HFFc6 (cell line): ENCODE measurements around the gene ATP6AP2. TPM values are rescaled to one million over a fixed set of nuclear protein-coding genes. Genes with fewer than 3 reads are reported as not detected.
"Not testable (repeated sequence)": the region's sequence is repeated elsewhere in the genome, so short reads cannot be mapped to it uniquely, and the experiment has no call there.

Source experiments
- DNase-seq: peaks from one replicate; pipeline ENCODE4 v3.0.0-alpha.2; 2018
- H3K27ac Mint-ChIP-seq: 2 replicates; pipeline ENCODE4 v1.8.0; 2020; ENCODE audit warnings: mild to moderate bottlenecking, mixed read lengths
- H3K27me3 Mint-ChIP-seq: 2 replicates; pipeline ENCODE4 v1.8.0; 2021; ENCODE audit warnings: mild to moderate bottlenecking, moderate library complexity, mixed read lengths; ENCODE audit not compliant: insufficient read depth
- H3K36me3 Mint-ChIP-seq: 2 replicates; pipeline ENCODE4 v1.8.0; 2021; ENCODE audit warnings: low read depth, mixed read lengths
- H3K4me1 Mint-ChIP-seq: 2 replicates; pipeline ENCODE4 v1.8.0; 2020; ENCODE audit warnings: low read depth, mixed read lengths
- H3K4me3 Mint-ChIP-seq: 2 replicates; pipeline ENCODE4 v1.8.0; 2020; ENCODE audit warnings: mild to moderate bottlenecking, moderate library complexity, mixed read lengths
- H3K9me3 Mint-ChIP-seq: 2 replicates; pipeline ENCODE4 v1.8.0; 2020; ENCODE audit warnings: mild to moderate bottlenecking, mixed read lengths
- total RNA-seq, 6 experiments: library from RNA; stranded (reverse); fragmentation: NEBNext Ultra II Directional; extraction: Animal tissue kit (Norgen Biotek cat#: 25700); gene quantifications; 2 replicates in 1 of 6; 3 replicates in 5 of 6; pipeline ENCODE4 v1.2.3, GENCODE V29; 2021
- TF ChIP-seq, protein P1 (sequence below): fragments of 200-600 bp; sonication (generic); IDR thresholded peaks from 2 replicates; pipeline ENCODE4 v1.5.0; 2021; ENCODE audit warnings: antibody characterized with exemption, mild to moderate bottlenecking

The ATP6AP2 gene
- total RNA-seq, 6 experiments from 2014 or later, result 112 to 143 (median 123) TPM

DNA sequence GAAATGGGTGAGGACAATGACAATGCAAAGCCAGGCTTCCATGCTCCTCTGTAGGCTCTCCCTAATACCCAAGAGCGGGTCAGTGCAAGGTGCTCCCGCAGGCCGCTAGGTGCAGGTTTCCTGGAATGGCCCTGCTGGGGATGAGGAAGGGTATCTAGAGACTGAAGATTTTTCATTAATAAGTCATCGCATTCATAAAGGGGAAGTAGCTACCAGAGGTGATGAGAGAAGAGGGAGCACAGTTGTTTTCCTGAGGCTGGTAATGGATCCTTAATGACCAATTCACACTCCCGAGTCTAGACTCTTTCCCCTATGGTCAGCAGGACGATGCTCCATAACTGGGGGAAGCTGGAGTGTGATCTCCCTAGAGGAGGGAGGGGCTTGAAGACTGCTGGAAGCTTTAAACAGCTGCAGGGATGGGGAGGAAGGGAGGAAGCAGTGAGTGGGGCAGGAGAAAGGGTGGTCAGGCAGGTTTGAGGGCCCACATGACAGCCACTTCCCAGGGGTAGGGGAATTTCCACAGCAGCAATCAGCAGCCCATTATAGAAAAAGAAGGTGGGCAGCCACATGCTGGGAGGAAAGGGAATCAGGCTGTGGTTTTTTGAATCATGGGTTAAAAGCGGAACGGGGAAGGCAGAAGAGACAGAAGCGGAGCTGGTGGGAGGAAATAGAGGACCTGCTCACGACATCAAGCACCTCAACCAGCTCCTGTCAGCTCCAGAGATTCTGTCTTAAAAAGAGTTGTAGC, 10.2 kb upstream of the ATP6AP2 start:
- no peak for DNase-seq
- no peaks in the 10 kb centered on the region for H3K9me3 Mint-ChIP-seq
- TF ChIP-seq, protein P1, sequence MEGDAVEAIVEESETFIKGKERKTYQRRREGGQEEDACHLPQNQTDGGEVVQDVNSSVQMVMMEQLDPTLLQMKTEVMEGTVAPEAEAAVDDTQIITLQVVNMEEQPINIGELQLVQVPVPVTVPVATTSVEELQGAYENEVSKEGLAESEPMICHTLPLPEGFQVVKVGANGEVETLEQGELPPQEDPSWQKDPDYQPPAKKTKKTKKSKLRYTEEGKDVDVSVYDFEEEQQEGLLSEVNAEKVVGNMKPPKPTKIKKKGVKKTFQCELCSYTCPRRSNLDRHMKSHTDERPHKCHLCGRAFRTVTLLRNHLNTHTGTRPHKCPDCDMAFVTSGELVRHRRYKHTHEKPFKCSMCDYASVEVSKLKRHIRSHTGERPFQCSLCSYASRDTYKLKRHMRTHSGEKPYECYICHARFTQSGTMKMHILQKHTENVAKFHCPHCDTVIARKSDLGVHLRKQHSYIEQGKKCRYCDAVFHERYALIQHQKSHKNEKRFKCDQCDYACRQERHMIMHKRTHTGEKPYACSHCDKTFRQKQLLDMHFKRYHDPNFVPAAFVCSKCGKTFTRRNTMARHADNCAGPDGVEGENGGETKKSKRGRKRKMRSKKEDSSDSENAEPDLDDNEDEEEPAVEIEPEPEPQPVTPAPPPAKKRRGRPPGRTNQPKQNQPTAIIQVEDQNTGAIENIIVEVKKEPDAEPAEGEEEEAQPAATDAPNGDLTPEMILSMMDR, result no peak
- H3K27me3 Mint-ChIP-seq, result peaks cover 9% of the 10 kb centered on the region
- H3K27ac Mint-ChIP-seq, result no peak overlapping the region
- H3K4me1 Mint-ChIP-seq, result peaks cover 5% of the 10 kb centered on the region; the same call in 1 of the 2 replicates
- no peak overlapping the region for H3K4me3 Mint-ChIP-seq
- H3K36me3 Mint-ChIP-seq, result no peaks in the 10 kb centered on the region

DNA sequence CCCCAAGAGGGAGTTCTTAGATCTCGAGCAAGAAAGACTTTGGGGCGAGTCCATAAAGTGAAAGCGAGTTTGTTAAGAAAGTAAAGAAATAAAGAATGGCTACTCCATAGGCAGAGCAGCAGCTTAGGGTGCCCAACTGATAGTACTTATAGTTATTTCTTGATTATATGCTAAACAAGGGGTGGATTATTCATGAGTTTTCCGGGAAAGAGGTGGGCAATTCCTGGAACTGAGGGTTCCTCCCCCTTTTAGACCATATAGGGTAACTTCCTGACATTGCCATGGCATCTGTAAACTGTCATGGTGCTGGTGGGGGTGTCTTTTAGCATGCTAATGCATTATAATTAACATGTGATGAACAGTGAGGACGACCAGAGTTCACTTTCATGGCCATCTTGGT, 9.6 kb upstream of the ATP6AP2 start:
- not testable (repeated sequence) for H3K27ac Mint-ChIP-seq, H3K4me1 Mint-ChIP-seq, H3K4me3 Mint-ChIP-seq, H3K9me3 Mint-ChIP-seq, H3K36me3 Mint-ChIP-seq, DNase-seq, H3K27me3 Mint-ChIP-seq

DNA sequence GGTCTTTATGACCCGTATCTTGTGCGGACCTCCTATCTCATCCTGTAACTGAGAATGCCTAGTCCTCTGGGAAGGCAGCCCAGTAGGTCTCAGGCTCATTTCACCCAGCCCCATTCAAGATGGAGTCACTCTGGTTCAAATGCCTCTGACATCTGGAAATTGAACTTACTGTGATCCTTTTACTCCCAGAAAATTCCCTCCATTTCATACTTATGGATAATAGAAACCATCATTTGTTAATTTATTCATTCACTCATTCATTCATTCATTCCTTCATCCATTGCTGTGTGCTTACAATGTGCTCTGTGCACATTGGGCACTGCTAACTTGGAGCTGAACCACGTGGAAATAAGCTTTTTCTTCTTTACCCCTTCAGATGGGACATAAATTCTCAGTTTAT, 9.2 kb upstream of the ATP6AP2 start:
- Mint-ChIP-seq H3K4me1 (peaks cover 6% of the 10 kb centered on the region; the same call in 1 of the 2 replicates), H3K27ac (no peak overlapping the region), H3K27me3 (peaks cover 9% of the 10 kb centered on the region), H3K4me3 (no peak overlapping the region), H3K9me3 (no peaks in the 10 kb centered on the region), H3K36me3 (no peaks in the 10 kb centered on the region)
- TF ChIP-seq, protein P1, result no peak
- DNase-seq, result no peak

DNA sequence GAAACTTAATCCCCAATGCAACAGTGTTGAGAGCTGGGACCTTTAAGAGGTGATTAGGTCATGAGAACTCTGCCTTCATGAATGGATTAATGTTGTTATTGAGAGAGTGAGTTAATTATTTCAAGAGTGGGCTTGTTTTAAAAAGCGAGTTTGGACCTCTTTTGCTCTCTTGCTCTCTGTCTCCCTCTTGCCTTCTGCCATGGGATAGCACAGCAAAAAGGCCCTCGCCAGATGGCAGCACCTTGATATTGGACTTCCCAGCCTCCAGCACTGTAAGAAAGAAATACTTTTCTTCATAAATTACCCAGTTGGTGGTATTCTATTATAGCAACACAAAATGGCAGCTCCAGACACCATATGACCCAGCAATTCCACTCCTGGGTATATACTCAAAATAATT, 7.0 kb upstream of the ATP6AP2 start:
- no peak for DNase-seq
- no peaks in the 10 kb centered on the region for H3K9me3 Mint-ChIP-seq
- H3K4me1 Mint-ChIP-seq, result peaks cover 6% of the 10 kb centered on the region; the same call in 1 of the 2 replicates
- no peak overlapping the region for H3K27ac Mint-ChIP-seq
- H3K36me3 Mint-ChIP-seq, result no peaks in the 10 kb centered on the region
- H3K27me3 Mint-ChIP-seq, result peaks cover 9% of the 10 kb centered on the region
- TF ChIP-seq, protein P1, result peak; percentile 60
- no peak overlapping the region for H3K4me3 Mint-ChIP-seq

DNA sequence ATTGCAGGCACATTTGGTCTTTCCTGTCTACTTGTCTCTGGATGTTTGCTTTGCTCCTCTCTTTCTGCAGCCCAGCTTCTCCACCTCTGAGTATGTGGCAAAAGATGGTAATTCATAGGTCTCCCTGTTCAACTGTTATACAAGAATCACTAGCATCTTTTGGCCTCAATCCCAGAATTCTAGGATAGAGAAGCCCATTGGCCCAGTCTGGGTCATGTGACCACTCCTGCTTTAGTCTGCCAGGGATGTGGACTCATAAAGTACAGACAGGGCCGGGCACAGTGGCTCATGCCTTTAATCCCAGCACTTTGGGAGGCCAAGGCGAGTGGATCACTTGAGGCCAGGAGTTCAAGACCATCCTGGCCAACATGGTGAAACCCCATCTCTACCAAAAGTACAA, 5.4 kb upstream of the ATP6AP2 start:
- not testable (repeated sequence) for H3K27ac Mint-ChIP-seq, H3K27me3 Mint-ChIP-seq, H3K4me3 Mint-ChIP-seq, H3K36me3 Mint-ChIP-seq, H3K9me3 Mint-ChIP-seq
- DNase-seq, result peak; percentile 77
- H3K4me1 Mint-ChIP-seq, result peaks cover 10% of the 10 kb centered on the region; the same call in 1 of the 2 replicates

DNA sequence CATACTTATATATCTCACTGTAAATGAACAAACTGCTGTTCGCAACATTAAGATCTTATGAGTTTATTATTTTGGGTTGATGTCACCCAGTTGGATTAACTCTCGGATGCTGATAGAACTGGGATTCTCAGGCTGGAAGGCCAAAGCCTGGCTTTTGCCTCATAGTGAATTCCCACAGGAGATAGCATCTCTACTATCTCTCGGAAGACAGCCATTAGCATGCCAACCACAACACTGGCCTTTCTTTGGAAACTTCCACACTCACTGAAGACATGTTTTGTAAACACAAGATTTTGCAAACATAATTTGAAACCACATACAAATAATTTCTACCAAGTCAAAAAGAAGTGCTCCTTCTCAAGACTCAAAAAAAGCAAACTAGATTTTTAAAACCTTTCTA, 4.5 kb upstream of the ATP6AP2 start:
- Mint-ChIP-seq H3K4me1 (peaks cover 10% of the 10 kb centered on the region; the same call in 1 of the 2 replicates), H3K4me3 (no peak overlapping the region), H3K27me3 (peaks cover 4% of the 10 kb centered on the region; the same call in 1 of the 2 replicates), H3K9me3 (no peaks in the 10 kb centered on the region), H3K36me3 (no peaks in the 10 kb centered on the region), H3K27ac (no peak overlapping the region)
- TF ChIP-seq, protein P1, result no peak
- DNase-seq, result no peak
